NCI-H1436 treated with DMSO at 0.1 percent for 48 hours (cell line): ENCODE measurements around the gene GPR108.

Experiments
- DNase-seq: peaks from one replicate; lab custom pipeline; 2025; lab: John Stamatoyannopoulos, UW

GPR108 gene

GRCh38 chr19:6707011-6707657, 30.2 kb downstream of the GPR108 start:
- DNase-seq: no peak

- DNase-seq: no peak
These were observed 30.8 kb downstream of the GPR108 start for GRCh38 chr19:6706633-6706958.

GRCh38 chr19:6705931-6706632, 31.3 kb downstream of the GPR108 start:
- DNase-seq: no peak

- DNase-seq: no peak
These were observed 36.6 kb downstream of the GPR108 start for GRCh38 chr19:6700586-6701316.

GRCh38 chr19:6699935-6700334, 37.4 kb downstream of the GPR108 start:
- no peak for DNase-seq

- DNase-seq: no peak
These were observed 40.1 kb downstream of the GPR108 start for GRCh38 chr19:6697291-6697690.

- DNase-seq: no peak
These were observed 41.0 kb downstream of the GPR108 start for GRCh38 chr19:6696239-6696820.

- DNase-seq: no peak
These were observed 43.1 kb downstream of the GPR108 start for GRCh38 chr19:6694147-6694815.

GRCh38 chr19:6693681-6694080, 43.7 kb downstream of the GPR108 start:
- no peak for DNase-seq

GRCh38 chr19:6693056-6693471, 44.3 kb downstream of the GPR108 start:
- no peak for DNase-seq

- no peak for DNase-seq
These were observed 45.4 kb downstream of the GPR108 start for GRCh38 chr19:6692027-6692426.

- no peak for DNase-seq
These were observed 46.0 kb downstream of the GPR108 start for GRCh38 chr19:6691342-6691741.

- DNase-seq: no peak
These were observed 47.1 kb downstream of the GPR108 start for GRCh38 chr19:6690160-6690885.

- DNase-seq: no peak
These were observed 50.3 kb downstream of the GPR108 start for GRCh38 chr19:6687114-6687513.

GRCh38 chr19:6686628-6686975, 50.8 kb downstream of the GPR108 start:
- DNase-seq: no peak

- no peak for DNase-seq
These were observed 51.3 kb downstream of the GPR108 start for GRCh38 chr19:6685962-6686627.

- DNase-seq: no peak
These were observed 51.9 kb downstream of the GPR108 start for GRCh38 chr19:6685482-6685881.

- no peak for DNase-seq
These were observed 53.4 kb downstream of the GPR108 start for GRCh38 chr19:6683971-6684370.

GRCh38 chr19:6682607-6683128, 54.7 kb downstream of the GPR108 start:
- DNase-seq: no peak

- no peak for DNase-seq
These were observed 57.2 kb downstream of the GPR108 start for GRCh38 chr19:6680141-6680540.
